Muscle layer of colon (tissue), 2 donors: Measurements from ENCODE around the gene OTOP2.
"Not testable (repeated sequence)": the region's sequence is repeated elsewhere in the genome, so short reads cannot be mapped to it uniquely, and the experiment has no call there.

ENCODE experiments used
- H3K27ac ChIP-seq: one replicate; pipeline ENCODE4 v1.7.0; 2013; ENCODE audit warnings: low read depth, mild to moderate bottlenecking, low read length, moderate library complexity
- H3K27me3 ChIP-seq, 2 donors: one replicate each; pipeline ENCODE4 v1.7.0; 2013; ENCODE audit warnings: low read length in 2 of 2, mild to moderate bottlenecking in 2 of 2; ENCODE audit not compliant: insufficient read depth in 2 of 2, control insufficient read depth in 1 of 2
- H3K36me3 ChIP-seq: one replicate; pipeline ENCODE4 v1.7.0; 2013; ENCODE audit warnings: mild to moderate bottlenecking, low read length; ENCODE audit not compliant: insufficient read depth
- H3K4me1 ChIP-seq: one replicate; pipeline ENCODE4 v1.7.0; 2013; ENCODE audit warnings: mild to moderate bottlenecking, low read length; ENCODE audit not compliant: insufficient read depth
- H3K4me3 ChIP-seq, 2 donors: one replicate each; pipeline ENCODE4 v1.7.0; 2013; ENCODE audit warnings: low read length in 2 of 2, low read depth in 1 of 2, mild to moderate bottlenecking in 1 of 2, moderate library complexity in 1 of 2
- H3K9ac ChIP-seq: one replicate; pipeline ENCODE4 v1.7.0; 2013; ENCODE audit warnings: low read length
- H3K9me3 ChIP-seq: one replicate; pipeline ENCODE4 v1.7.0; 2013; ENCODE audit warnings: mild to moderate bottlenecking, low read length
- donor health status: abdominal sarcoma.
- donor health status: Adenocarcinoma of cecum.

The OTOP2 gene

GRCh38 chr17:74982663-74983313 is 58.7 kb downstream of the OTOP2 start:
- Histone ChIP-seq H3K4me3 (peak overlapping the region; percentile 69 to 76), H3K27ac (peak overlapping the region; percentile 86), H3K9ac (peak overlapping the region; percentile 47), H3K4me1 (peaks cover 14% of the 10 kb centered on the region)
- not testable (repeated sequence) for H3K36me3 ChIP-seq, H3K27me3 ChIP-seq, H3K9me3 ChIP-seq
